K562 (cell line): ENCODE measurements around the gene TENM3. TPM values are rescaled to one million over a fixed set of nuclear protein-coding genes. Genes with fewer than 3 reads are reported as not detected.

Experiments used
- ATAC-seq: fragments of 200-7000 bp; cut with Tn5 transposase; 3 replicates; pipeline ENCODE4 v1.9.1; 2020; ENCODE audit warnings: moderate library complexity
- BruUV-seq: library from RNA; stranded (reverse); fragments of 400-500 nt; replicated peaks from 2 replicates; lab custom pipeline; 2021; lab: Mats Ljungman, UMichigan
- CTCF ChIA-PET: fragments of 300-600 bp; formaldehyde crosslinking; extraction: SDS; loops from one replicate; lab custom pipeline; 2021; ENCODE audit warnings: low intra/inter-chr PET ratio; lab: Yijun Ruan, JAX
- POLR2A ChIA-PET: fragments of 300-600, 350-650 bp; sonication (Branson Sonifier 250); formaldehyde crosslinking; extraction: SDS; loops from one replicate; lab custom pipeline; 2021; ENCODE audit warnings: antibody characterized with exemption, inconsistent platforms; lab: Yijun Ruan, JAX
- DNase-seq, 4 experiments: peaks; one replicate each; pipeline versions ENCODE4 v3.0.0 to v3.0.0-alpha.2; 2011 to 2018; ENCODE audit warnings: low spot score in 3 of 4, mixed read lengths in 3 of 4; ENCODE audit errors: extremely low read depth in 1 of 4
- FAIRE-seq: peaks from 2 replicates; lab custom pipeline; 2011; peaks lifted over from hg19 to GRCh38; lab: Jason Lieb, UNC
- H2AFZ ChIP-seq: 2 replicates; pipeline ENCODE4 v1.6.0; 2011; ENCODE audit warnings: low read depth, low read length, control low read depth, inconsistent platforms
- H3K27ac ChIP-seq: fragments of 200-600 bp; 3 replicates; pipeline ENCODE4 v1.8.0; 2011; ENCODE audit warnings: low read depth, mild to moderate bottlenecking, control low read depth, inconsistent platforms, low read length, moderate library complexity, mixed read lengths; ENCODE audit errors: extremely low read depth
- H3K27me3 ChIP-seq, 2 experiments: fragments of 300-600 bp in 1 of 2; 2 replicates in 1 of 2; 3 replicates in 1 of 2; pipeline versions ENCODE4 v1.6.0 to v1.8.0; 2011; ENCODE audit warnings: inconsistent platforms in 2 of 2, low read length in 2 of 2, mild to moderate bottlenecking in 1 of 2, mixed read lengths in 1 of 2, moderate library complexity in 1 of 2; ENCODE audit not compliant: control insufficient read depth in 2 of 2, insufficient read depth in 2 of 2
- H3K36me3 ChIP-seq: fragments of 300-600 bp; 3 replicates; pipeline ENCODE4 v1.8.0; 2011; ENCODE audit warnings: mild to moderate bottlenecking, low read length, inconsistent platforms; ENCODE audit not compliant: control insufficient read depth, insufficient read depth
- H3K4me1 ChIP-seq, 2 experiments: fragments of 200-600 bp in 1 of 2; replicated peaks in 1 of 2; 2 replicates in 1 of 2; 3 replicates in 1 of 2; pipeline versions ENCODE4 v1.5.1 to v1.8.0; 2011; ENCODE audit warnings: inconsistent platforms in 2 of 2, low read length in 2 of 2, mild to moderate bottlenecking in 1 of 2, mixed read lengths in 1 of 2, moderate library complexity in 1 of 2; ENCODE audit not compliant: control insufficient read depth in 2 of 2, insufficient read depth in 2 of 2
- H3K4me2 ChIP-seq: 2 replicates; pipeline ENCODE4 v1.6.1; 2011; ENCODE audit warnings: low read length, control low read depth, inconsistent platforms, mixed read lengths; ENCODE audit not compliant: insufficient read depth
- H3K4me3 ChIP-seq: fragments of 200-600 bp; sonication (generic), shearing (Covaris generic); 2 replicates; pipeline ENCODE4 v1.5.1; 2016; ENCODE audit warnings: control low read depth, inconsistent platforms
- H3K79me2 ChIP-seq: fragments of 200-600 bp; 3 replicates; pipeline ENCODE4 v1.8.0; 2011; ENCODE audit warnings: low read length, inconsistent platforms; ENCODE audit not compliant: control insufficient read depth, insufficient read depth
- H3K9ac ChIP-seq, 2 experiments: 2 replicates each; pipeline versions ENCODE4 v1.6.0 to v1.6.1; 2011; ENCODE audit warnings: low read depth in 2 of 2, low read length in 2 of 2, control low read depth in 1 of 2, inconsistent platforms in 1 of 2, mild to moderate bottlenecking in 1 of 2, mixed read lengths in 1 of 2; ENCODE audit not compliant: insufficient read depth in 1 of 2
- H3K9me1 ChIP-seq: one replicate; pipeline ENCODE4 v1.6.0; 2011; ENCODE audit warnings: inconsistent platforms, mild to moderate bottlenecking, low read length, moderate library complexity; ENCODE audit not compliant: control insufficient read depth, insufficient read depth
- H3K9me3 ChIP-seq: replicated peaks from 2 replicates; pipeline ENCODE4 v1.5.1; 2011; ENCODE audit warnings: low read depth, low read length, inconsistent platforms; ENCODE audit not compliant: control insufficient read depth, insufficient read depth
- H4K20me1 ChIP-seq: replicated peaks from 2 replicates; pipeline ENCODE4 v1.6.1; 2011; ENCODE audit warnings: low read length, inconsistent platforms, mixed read lengths; ENCODE audit not compliant: control insufficient read depth, insufficient read depth
- E2F3 ChIP-seq: fragments of 250-450 bp; sonication (Bioruptor Pico); IDR thresholded peaks from 2 replicates; pipeline ENCODE4 v1.4.0; 2020; ENCODE audit warnings: mild to moderate bottlenecking
- ELF4 ChIP-seq: fragments of 450-650 bp; formaldehyde crosslinking; IDR thresholded peaks from 2 replicates; pipeline ENCODE4 v1.4.0; 2022; ENCODE audit warnings: missing genetic modification characterization
- ERF ChIP-seq: fragments of 450-650 bp; formaldehyde crosslinking; IDR thresholded peaks from 2 replicates; pipeline ENCODE4 v1.4.0; 2020; ENCODE audit warnings: mild to moderate bottlenecking, mixed read lengths
- HINFP ChIP-seq: fragments of 450-650 bp; conservative IDR thresholded peaks from 2 replicates; pipeline ENCODE4 v1.6.1; 2016; ENCODE audit warnings: missing genetic modification characterization, low read depth, mild to moderate bottlenecking, control low read depth, missing compliant biosample characterization
- NR0B1 ChIP-seq: fragments of 450-650 bp; IDR thresholded peaks from one replicate; pipeline ENCODE4 v1.6.1; 2018; ENCODE audit warnings: mild to moderate bottlenecking, moderate library complexity; ENCODE audit not compliant: partially characterized antibody
- PHF8 ChIP-seq: fragments of 200-600 bp; sonication (generic); IDR thresholded peaks from 2 replicates; pipeline ENCODE4 v1.6.1; 2012; ENCODE audit warnings: mixed run types, mild to moderate bottlenecking, inconsistent platforms, low read length, moderate library complexity, borderline replicate concordance
- POLR2AphosphoS5 ChIP-seq: IDR thresholded peaks from 2 replicates; pipeline ENCODE4 v1.6.1; 2011; ENCODE audit warnings: mild to moderate bottlenecking, low read depth, low read length, moderate library complexity; ENCODE audit not compliant: control insufficient read depth, insufficient read depth
- SIX5 ChIP-seq, 2 experiments: IDR thresholded peaks; 2 replicates each; pipeline ENCODE4 v1.6.1; 2011; ENCODE audit warnings: low read length in 2 of 2, borderline replicate concordance in 1 of 2, low read depth in 1 of 2, mild to moderate bottlenecking in 1 of 2, moderate library complexity in 1 of 2; ENCODE audit not compliant: insufficient read depth in 1 of 2
- SRSF7 ChIP-seq: fragments of 200-400 bp; formaldehyde crosslinking; optimal IDR thresholded peaks from 2 replicates; pipeline ENCODE3; 2017; ENCODE audit warnings: mild to moderate bottlenecking, low read depth, low read length
- XRCC3 ChIP-seq: fragments of 450-650 bp; IDR thresholded peaks from 2 replicates; pipeline ENCODE4 v1.6.1; 2017; ENCODE audit warnings: mild to moderate bottlenecking, moderate library complexity
- ZNF274 ChIP-seq: IDR thresholded peaks from 2 replicates; pipeline ENCODE4 v1.6.1; 2011; ENCODE audit warnings: low read depth, mild to moderate bottlenecking, low read length, moderate library complexity, borderline replicate concordance
- ZNF3 ChIP-seq: fragments of 250-450 bp; sonication (Bioruptor Pico); IDR thresholded peaks from 2 replicates; pipeline ENCODE4 v1.5.0; 2021; ENCODE audit warnings: mild to moderate bottlenecking, moderate library complexity
- ZNF764 ChIP-seq: fragments of 250-450 bp; sonication (Bioruptor Pico); IDR thresholded peaks from 2 replicates; pipeline ENCODE4 v1.4.0; 2020; ENCODE audit warnings: low read depth, mild to moderate bottlenecking, moderate library complexity
- whole genome bisulfite sequencing: fragments of 100-300 bp; shearing (Covaris generic); methylation state at CpG from one replicate; pipeline ENCODE4 v1.1.6; 2016; ENCODE audit warnings: low coverage, mixed read lengths; ENCODE audit not compliant: insufficient coverage; ENCODE audit errors: missing lambda C conversion rate; 5-methylcytosine and 5-hydroxymethylcytosine counted together
- in situ Hi-C: fragments of 300-500 bp; cut with MboI; formaldehyde crosslinking; loops from 4 replicates; pipeline ENCODE4 v1.15.0; 2018; ENCODE audit warnings: inconsistent platforms, mixed read lengths
- intact Hi-C: fragments of 100-400 bp; cut with micrococcal nuclease; formaldehyde crosslinking; loops from 2 replicates; pipeline ENCODE4 v1.14.2; 2022
- polyA plus RNA-seq, 8 experiments: library from polyadenylated mRNA; depleted of rRNA in 4 of 8; stranded (reverse) in 5 of 8; unstranded in 3 of 8; fragments of >200 nt; fragmentation: Nextera tagmentation in 2 of 8; fragmentation: Illumina TruSeq in 1 of 8; extraction: Ambion mirVana in 2 of 8; extraction: Trizol in 1 of 8; gene quantifications; 2 replicates each; pipeline versions ENCODE4 v1.2.1 to v1.2.3, GENCODE V29; 2011 to 2014; ENCODE audit warnings: inconsistent platforms in 1 of 8, missing spikeins in 1 of 8
- total RNA-seq, 7 experiments: library from RNA; depleted of rRNA in 6 of 7; stranded (reverse); fragments of >200 nt in 6 of 7; fragmentation: Illumina TruSeq in 2 of 7; extraction: Trizol in 2 of 7; gene quantifications; 2 replicates each; pipeline versions ENCODE4 v1.2.1 to v1.2.3, GENCODE V29; 2011 to 2021; ENCODE audit warnings: low replicate concordance in 1 of 7
- TF ChIP-seq, protein P1 (sequence below): fragments of 450-650 bp; formaldehyde crosslinking; IDR thresholded peaks from 2 replicates; pipeline ENCODE4 v1.4.0; 2022; ENCODE audit warnings: mild to moderate bottlenecking, moderate library complexity
- TF ChIP-seq, protein P2 (sequence below): IDR thresholded peaks from 2 replicates; pipeline ENCODE4 v1.6.1; 2012; ENCODE audit warnings: low read depth, low read length, improper control_type of control experiment, borderline replicate concordance

The TENM3 gene
- total and polyA plus RNA-seq, 9 of the 15 experiments (the other 6 are each of a cell fraction or from before 2014, with no cell fraction given) = 0.01 to 0.02 TPM; not detected in 7

GRCh38 chr4:182548156-182548555 is 305.0 kb downstream of the TENM3 start:
- Histone ChIP-seq H3K4me3 (no peak overlapping the region), H3K27ac (no peak overlapping the region), H3K9me3 (no peaks in the 10 kb centered on the region), H3K9me1 (no peaks in the 10 kb centered on the region), H3K4me1 (no peaks in the 10 kb centered on the region), H3K4me2 (no peak overlapping the region), H3K79me2 (no peaks in the 10 kb centered on the region), H3K36me3 (no peaks in the 10 kb centered on the region), H4K20me1 (no peaks in the 10 kb centered on the region), H3K27me3 (no peaks in the 10 kb centered on the region), H2AFZ (no peak overlapping the region), H3K9ac (no peak overlapping the region)
- BruUV-seq = no TSS peak
- in situ Hi-C loops = no loop called here
- FAIRE-seq (no peak), ATAC-seq (no peak), DNase-seq (no peak)
- ChIA-PET POLR2A (no interaction called here), CTCF (no interaction called here)
- intact Hi-C loops = no loop called here
- WGBS = 0% methylated on average over 6 of the region's 6 CpGs
- TF ChIP-seq SRSF7 (no peak), PHF8 (no peak), SIX5 (IDR thresholded peaks at IDR 0.05; ENCODE audit: borderline replicate concordance in 1 of 2, insufficient read depth in 1 of 2, low read depth in 1 of 2, low read length in 2 of 2) (no peak), HINFP (tag) (no peak), ZNF274 (no peak), ELF4 (no peak), ERF (CRISPR knock-in tag) (no peak), E2F3 (no peak), POLR2AphosphoS5 (no peak), ZNF3 (CRISPR knock-in tag) (no peak), XRCC3 (no peak), NR0B1 (no peak), ZNF764 (CRISPR knock-in tag) (no peak)
- TF ChIP-seq, protein P1, sequence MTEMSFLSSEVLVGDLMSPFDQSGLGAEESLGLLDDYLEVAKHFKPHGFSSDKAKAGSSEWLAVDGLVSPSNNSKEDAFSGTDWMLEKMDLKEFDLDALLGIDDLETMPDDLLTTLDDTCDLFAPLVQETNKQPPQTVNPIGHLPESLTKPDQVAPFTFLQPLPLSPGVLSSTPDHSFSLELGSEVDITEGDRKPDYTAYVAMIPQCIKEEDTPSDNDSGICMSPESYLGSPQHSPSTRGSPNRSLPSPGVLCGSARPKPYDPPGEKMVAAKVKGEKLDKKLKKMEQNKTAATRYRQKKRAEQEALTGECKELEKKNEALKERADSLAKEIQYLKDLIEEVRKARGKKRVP (CRISPR knock-in tag) = no peak
- TF ChIP-seq, protein P2, sequence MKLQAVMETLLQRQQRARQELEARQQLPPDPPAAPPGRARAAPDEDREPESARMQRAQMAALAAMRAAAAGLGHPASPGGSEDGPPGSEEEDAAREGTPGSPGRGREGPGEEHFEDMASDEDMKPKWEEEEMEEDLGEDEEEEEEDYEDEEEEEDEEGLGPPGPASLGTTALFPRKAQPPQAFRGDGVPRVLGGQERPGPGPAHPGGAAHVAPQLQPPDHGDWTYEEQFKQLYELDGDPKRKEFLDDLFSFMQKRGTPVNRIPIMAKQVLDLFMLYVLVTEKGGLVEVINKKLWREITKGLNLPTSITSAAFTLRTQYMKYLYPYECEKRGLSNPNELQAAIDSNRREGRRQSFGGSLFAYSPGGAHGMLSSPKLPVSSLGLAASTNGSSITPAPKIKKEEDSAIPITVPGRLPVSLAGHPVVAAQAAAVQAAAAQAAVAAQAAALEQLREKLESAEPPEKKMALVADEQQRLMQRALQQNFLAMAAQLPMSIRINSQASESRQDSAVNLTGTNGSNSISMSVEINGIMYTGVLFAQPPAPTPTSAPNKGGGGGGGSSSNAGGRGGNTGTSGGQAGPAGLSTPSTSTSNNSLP = no peak
